Dendritic cell treated with granulocyte-macrophage colony-stimulating factor and Interleukin-4, amounts not matched to agents 40 ng/mL and 50 ng/mL, for 4 days (primary cell): ENCODE data around the gene TMBIM4.
A peak's percentile ranks its signal among the peaks of the same experiment; 100 is the strongest.
"Not testable (repeated sequence)": the region's sequence is repeated elsewhere in the genome, so short reads cannot be mapped to it uniquely, and the experiment has no call there.

Source experiments
- H3K27ac Mint-ChIP-seq: one replicate; pipeline ENCODE4 v1.8.0; 2022; ENCODE audit warnings: mild to moderate bottlenecking, mixed read lengths
- H3K27me3 Mint-ChIP-seq: one replicate; pipeline ENCODE4 v1.8.0; 2022; ENCODE audit warnings: mild to moderate bottlenecking, mixed read lengths
- H3K36me3 Mint-ChIP-seq: one replicate; pipeline ENCODE4 v1.8.0; 2022; ENCODE audit warnings: low read depth, mixed read lengths
- H3K4me1 Mint-ChIP-seq: one replicate; pipeline ENCODE4 v1.8.0; 2022; ENCODE audit warnings: low read depth, mixed read lengths
- H3K4me3 Mint-ChIP-seq: one replicate; pipeline ENCODE4 v1.8.0; 2022; ENCODE audit warnings: mild to moderate bottlenecking, moderate library complexity, mixed read lengths
- H3K9me3 Mint-ChIP-seq: one replicate; pipeline ENCODE4 v1.8.0; 2022; ENCODE audit warnings: mixed read lengths
- intact Hi-C: fragments of 100-400 bp; cut with micrococcal nuclease; formaldehyde crosslinking; loops from one replicate; pipeline ENCODE4 v1.15.0; 2022

The TMBIM4 gene

GRCh38 chr12:66191547-66192126 lies 21.8 kb upstream of the TMBIM4 start:
- H3K36me3 Mint-ChIP-seq = peaks cover 13% of the 10 kb centered on the region
- peak overlapping the region; percentile 56 for H3K4me3 Mint-ChIP-seq
- H3K9me3 Mint-ChIP-seq = no peaks in the 10 kb centered on the region
- no peaks in the 10 kb centered on the region for H3K27me3 Mint-ChIP-seq
- peaks cover 68% of the 10 kb centered on the region for H3K4me1 Mint-ChIP-seq
- H3K27ac Mint-ChIP-seq = peak overlapping the region; percentile 97
- intact Hi-C loops = no loop called here

- peak overlapping the region; percentile 97 for H3K27ac Mint-ChIP-seq
- no peaks in the 10 kb centered on the region for H3K27me3 Mint-ChIP-seq
- peaks cover 69% of the 10 kb centered on the region for H3K4me1 Mint-ChIP-seq
- H3K9me3 Mint-ChIP-seq = no peaks in the 10 kb centered on the region
- H3K4me3 Mint-ChIP-seq = peak overlapping the region; percentile 83
- intact Hi-C loops = no loop called here
- peaks cover 13% of the 10 kb centered on the region for H3K36me3 Mint-ChIP-seq
These were observed 20.9 kb upstream of the TMBIM4 start for GRCh38 chr12:66190519-66191370.

- Mint-ChIP-seq H3K4me3 (peak overlapping the region; percentile 83), H3K27ac (peak overlapping the region; percentile 97), H3K9me3 (peaks cover 3% of the 10 kb centered on the region), H3K36me3 (peaks cover 8% of the 10 kb centered on the region), H3K27me3 (no peaks in the 10 kb centered on the region), H3K4me1 (peaks cover 60% of the 10 kb centered on the region)
- intact Hi-C loops = loop anchor here (5.0 kb wide), 1 partner anchor 38 kb away; no protein-coding TSS in a partner anchor
These were observed 20.1 kb upstream of the TMBIM4 start for GRCh38 chr12:66189889-66190288.

GRCh38 chr12:66189486-66189843 lies 19.7 kb upstream of the TMBIM4 start:
- H3K27me3 Mint-ChIP-seq = no peaks in the 10 kb centered on the region
- peaks cover 56% of the 10 kb centered on the region for H3K4me1 Mint-ChIP-seq
- peaks cover 4% of the 10 kb centered on the region for H3K36me3 Mint-ChIP-seq
- intact Hi-C loops = loop anchor here (5.0 kb wide), 1 partner anchor 37 kb away; no protein-coding TSS in a partner anchor
- peak overlapping the region; percentile 83 for H3K4me3 Mint-ChIP-seq
- H3K9me3 Mint-ChIP-seq = peaks cover 7% of the 10 kb centered on the region
- H3K27ac Mint-ChIP-seq = peak overlapping the region; percentile 97

DNA sequence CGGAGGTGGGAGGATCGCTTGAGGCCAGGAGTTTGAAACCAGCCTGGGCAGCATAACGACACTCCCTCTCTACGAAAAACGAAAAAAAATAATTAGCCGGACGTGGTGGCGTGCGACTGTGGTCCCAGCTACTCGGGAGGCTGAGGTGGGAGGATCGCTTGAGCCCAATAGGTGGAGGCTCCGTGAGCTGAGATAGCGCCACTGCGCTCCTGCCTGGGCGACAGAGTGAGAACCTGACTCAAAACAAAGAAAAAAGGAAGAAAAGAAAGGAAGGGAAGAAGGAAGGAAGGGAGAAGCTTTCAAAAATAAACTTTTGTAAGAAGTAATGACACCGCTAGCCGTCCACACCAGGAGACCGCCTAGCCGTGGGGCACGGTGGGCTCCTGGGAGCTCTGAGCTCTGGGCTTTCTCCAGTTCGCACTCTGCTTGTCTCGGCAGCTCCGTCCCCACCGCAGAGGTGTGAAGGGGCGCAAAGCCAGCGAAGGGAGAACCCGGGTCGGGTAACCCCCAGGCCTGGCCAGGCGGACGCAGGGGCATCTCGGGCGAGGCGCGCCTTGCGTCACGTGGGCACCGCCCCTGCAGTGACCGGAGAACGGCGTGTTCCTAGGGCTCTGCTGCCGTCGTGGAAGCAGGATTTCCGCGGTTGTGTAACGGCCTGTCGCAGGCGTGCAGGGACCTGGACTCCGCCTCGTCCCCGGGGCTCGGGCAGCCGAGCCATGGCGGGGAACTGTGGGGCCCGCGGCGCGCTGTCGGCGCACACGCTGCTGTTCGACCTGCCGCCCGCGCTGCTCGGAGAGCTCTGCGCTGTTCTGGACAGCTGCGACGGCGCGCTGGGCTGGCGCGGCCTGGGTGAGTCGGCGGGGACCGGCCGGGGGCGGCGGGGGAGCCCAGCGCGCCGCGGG lies 19.0 kb upstream of the TMBIM4 start, which contains the start of gene IRAK3:
Gene IRAK3, plus strand, starts transcription at position 631 of the 902 bp plus-strand sequence. Its CDS starts 86 bp downstream, at position 717.
- Mint-ChIP-seq H3K27ac (peak within 1 kb of the TSS; percentile 97), H3K4me1 (peaks cover 50% of the 10 kb centered on the region), H3K36me3 (no peaks in the 10 kb centered on the region), H3K4me3 (peak within 1 kb of the TSS; percentile 83), H3K9me3 (peaks cover 9% of the 10 kb centered on the region), H3K27me3 (no peaks in the 10 kb centered on the region)
- intact Hi-C loops = loop anchor here (5.0 kb wide), 1 partner anchor 37 kb away; no protein-coding TSS in a partner anchor

DNA sequence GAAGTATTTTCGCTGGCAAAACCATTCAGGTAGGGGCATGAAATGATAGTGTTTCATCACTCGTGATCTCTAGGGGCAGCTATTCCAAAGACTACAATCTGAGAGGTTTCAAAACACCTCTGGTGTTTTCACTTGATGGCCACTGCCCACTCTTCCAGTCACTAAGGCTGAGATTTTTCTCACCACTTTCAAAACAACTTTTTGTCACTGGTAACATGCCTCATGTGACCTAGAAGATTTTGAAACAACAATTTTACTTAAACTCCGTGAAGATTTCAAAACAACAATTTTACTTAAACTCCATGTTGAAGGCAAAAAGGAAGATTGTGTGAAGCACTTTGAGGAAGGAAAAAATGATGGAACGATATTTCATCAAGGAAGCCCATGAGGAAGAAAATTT lies 18.0 kb upstream of the TMBIM4 start:
- no peak overlapping the region for H3K4me3 Mint-ChIP-seq

DNA sequence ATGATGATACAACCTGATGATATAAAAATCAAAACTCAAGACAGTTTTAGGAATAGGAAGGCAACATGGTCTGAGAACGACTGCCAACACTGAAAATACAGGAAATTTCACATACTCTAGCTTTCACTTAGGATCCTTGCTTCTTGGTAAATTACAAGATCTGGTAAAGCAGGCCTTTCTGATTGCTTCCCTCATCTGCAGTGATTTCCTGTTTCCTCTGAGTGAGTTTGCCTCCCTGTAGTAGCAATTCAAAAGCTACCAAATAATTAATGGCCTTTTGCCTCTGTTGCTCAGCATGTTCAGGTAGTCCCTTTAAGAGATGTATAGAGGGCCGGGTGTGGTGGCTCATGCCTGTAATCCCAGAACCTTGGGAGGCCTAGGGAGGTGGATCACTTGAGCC lies 17.2 kb upstream of the TMBIM4 start:
- intact Hi-C loops = loop anchor here (5.0 kb wide), 1 partner anchor 35 kb away; no protein-coding TSS in a partner anchor
- H3K9me3 Mint-ChIP-seq = peaks cover 9% of the 10 kb centered on the region
- no peak overlapping the region for H3K4me3 Mint-ChIP-seq
- peaks cover 47% of the 10 kb centered on the region for H3K4me1 Mint-ChIP-seq
- no peaks in the 10 kb centered on the region for H3K27me3 Mint-ChIP-seq
- peak overlapping the region; percentile 97 for H3K27ac Mint-ChIP-seq
- H3K36me3 Mint-ChIP-seq = no peaks in the 10 kb centered on the region

More for the DNA sequence above, 18.0 kb upstream of the TMBIM4 start:
- Mint-ChIP-seq H3K4me1 (peaks cover 47% of the 10 kb centered on the region), H3K27me3 (no peaks in the 10 kb centered on the region), H3K27ac (peak overlapping the region; percentile 97), H3K9me3 (peaks cover 9% of the 10 kb centered on the region), H3K36me3 (no peaks in the 10 kb centered on the region)
- intact Hi-C loops = loop anchor here (5.0 kb wide), 1 partner anchor 36 kb away; no protein-coding TSS in a partner anchor

- not testable (repeated sequence) for H3K27ac Mint-ChIP-seq, H3K27me3 Mint-ChIP-seq, H3K4me3 Mint-ChIP-seq, H3K9me3 Mint-ChIP-seq, H3K36me3 Mint-ChIP-seq
- intact Hi-C loops = loop anchor here (5.0 kb wide), 1 partner anchor 33 kb away; no protein-coding TSS in a partner anchor
- H3K4me1 Mint-ChIP-seq = peaks cover 29% of the 10 kb centered on the region
These were observed 15.0 kb upstream of the TMBIM4 start for GRCh38 chr12:66184822-66185221.

DNA sequence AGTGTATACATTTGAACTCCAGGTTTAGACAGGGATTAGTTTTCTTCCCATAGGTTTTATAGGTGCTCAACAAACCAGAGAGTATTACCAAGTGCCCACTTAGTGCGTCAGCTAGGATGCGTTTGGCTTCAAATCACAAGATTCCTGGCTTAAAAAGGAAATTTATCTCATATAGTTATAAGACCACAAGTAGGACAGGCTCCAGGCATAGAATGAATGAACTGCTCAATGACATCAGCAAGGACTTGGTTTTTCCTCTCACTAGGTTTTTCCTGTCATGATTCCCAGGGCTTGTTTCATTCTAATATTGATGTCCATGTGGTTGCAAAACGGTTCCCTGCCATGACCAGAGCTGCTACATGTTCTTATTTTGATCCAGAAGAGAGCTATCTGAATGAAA lies 13.2 kb upstream of the TMBIM4 start:
- no peak overlapping the region for H3K4me3 Mint-ChIP-seq
- intact Hi-C loops = no loop called here
- no peak overlapping the region for H3K27ac Mint-ChIP-seq
- H3K9me3 Mint-ChIP-seq = peaks cover 9% of the 10 kb centered on the region
- H3K36me3 Mint-ChIP-seq = no peaks in the 10 kb centered on the region
- no peaks in the 10 kb centered on the region for H3K27me3 Mint-ChIP-seq
- peaks cover 29% of the 10 kb centered on the region for H3K4me1 Mint-ChIP-seq

- no peaks in the 10 kb centered on the region for H3K9me3 Mint-ChIP-seq
- H3K27ac Mint-ChIP-seq = no peak overlapping the region
- H3K4me1 Mint-ChIP-seq = peaks cover 42% of the 10 kb centered on the region
- intact Hi-C loops = no loop called here
- no peaks in the 10 kb centered on the region for H3K36me3 Mint-ChIP-seq
- no peak overlapping the region for H3K4me3 Mint-ChIP-seq
- H3K27me3 Mint-ChIP-seq = no peaks in the 10 kb centered on the region
These were observed 6.5 kb upstream of the TMBIM4 start for GRCh38 chr12:66176105-66176900.

DNA sequence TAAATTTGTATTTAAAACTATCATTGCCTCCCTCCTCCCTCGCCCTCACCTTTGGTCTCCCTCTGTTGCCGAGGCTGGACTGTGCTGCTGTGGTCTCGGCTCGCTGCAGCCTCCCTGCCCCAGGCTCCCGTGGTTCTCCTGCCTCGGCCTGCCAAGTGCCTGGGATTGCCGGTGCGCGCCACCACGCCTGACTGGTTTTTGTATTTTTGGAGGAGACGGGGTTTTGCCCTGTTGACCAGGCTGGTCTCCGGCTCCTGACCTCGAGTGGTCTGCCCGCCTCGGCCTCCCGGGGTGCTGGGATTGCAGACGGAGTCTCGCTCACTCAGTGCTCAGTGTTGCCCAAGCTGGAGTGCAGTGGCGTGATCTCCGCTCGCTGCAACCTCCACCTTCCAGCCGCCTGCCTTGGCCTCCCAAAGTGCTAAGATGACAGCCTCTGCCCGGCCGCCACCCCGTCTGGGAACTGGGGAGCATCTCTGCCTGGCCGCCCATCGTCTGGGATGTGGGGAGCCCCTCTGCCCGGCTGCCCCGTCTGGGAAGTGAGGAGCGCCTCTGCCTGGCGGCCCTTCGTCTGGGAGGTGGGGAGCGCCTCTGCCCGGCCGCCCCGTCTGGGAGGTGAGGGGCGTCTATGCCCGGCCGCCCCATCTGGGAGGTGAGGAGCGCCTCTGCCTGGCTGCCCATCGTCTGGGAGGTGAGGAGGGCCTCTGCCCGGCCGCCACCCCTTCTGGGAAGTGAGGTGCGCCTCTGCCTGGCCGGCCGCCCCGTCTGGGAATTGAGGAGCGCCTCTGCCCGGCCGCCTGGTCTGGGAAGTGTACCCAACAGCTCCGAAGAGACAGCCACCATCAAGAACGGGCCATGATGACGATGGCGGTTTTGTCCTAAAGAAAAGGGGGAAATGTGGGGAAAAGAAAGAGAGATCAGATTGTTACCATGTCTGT lies 4.9 kb upstream of the TMBIM4 start:
- H3K27me3 Mint-ChIP-seq = not testable (repeated sequence)
- peaks cover 50% of the 10 kb centered on the region for H3K4me1 Mint-ChIP-seq

GRCh38 chr12:66170606-66171005 lies 810 bp upstream of the TMBIM4 start:
- Mint-ChIP-seq H3K4me1 (peaks cover 54% of the 10 kb centered on the region), H3K36me3 (peaks cover 43% of the 10 kb centered on the region), H3K9me3 (peaks cover 7% of the 10 kb centered on the region), H3K27me3 (no peaks in the 10 kb centered on the region), H3K27ac (peak overlapping the region; percentile 100), H3K4me3 (peak overlapping the region; percentile 97)
- intact Hi-C loops = loop anchor here (5.0 kb wide), 1 partner anchor 42 kb away; no protein-coding TSS in a partner anchor

More for the DNA sequence above, 4.9 kb upstream of the TMBIM4 start:
- peak overlapping the region; percentile 50 for H3K27ac Mint-ChIP-seq
- intact Hi-C loops = loop anchor here (5.0 kb wide), 1 partner anchor 38 kb away; no protein-coding TSS in a partner anchor
- H3K36me3 Mint-ChIP-seq, H3K9me3 Mint-ChIP-seq, H3K4me3 Mint-ChIP-seq: not testable (repeated sequence)
